Stimulated activated CD8-positive, alpha-beta memory T cell treated with anti-CD3 and anti-CD28 coated beads, Interleukin-4, amount 100 ng/mL, for 24 hours (primary cell): ENCODE results near the gene TTC23L.

Source experiments
- DNase-seq: peaks from one replicate; pipeline ENCODE4 v3.0.0-alpha.2; 2020; ENCODE audit warnings: low read depth

Gene TTC23L

DNA sequence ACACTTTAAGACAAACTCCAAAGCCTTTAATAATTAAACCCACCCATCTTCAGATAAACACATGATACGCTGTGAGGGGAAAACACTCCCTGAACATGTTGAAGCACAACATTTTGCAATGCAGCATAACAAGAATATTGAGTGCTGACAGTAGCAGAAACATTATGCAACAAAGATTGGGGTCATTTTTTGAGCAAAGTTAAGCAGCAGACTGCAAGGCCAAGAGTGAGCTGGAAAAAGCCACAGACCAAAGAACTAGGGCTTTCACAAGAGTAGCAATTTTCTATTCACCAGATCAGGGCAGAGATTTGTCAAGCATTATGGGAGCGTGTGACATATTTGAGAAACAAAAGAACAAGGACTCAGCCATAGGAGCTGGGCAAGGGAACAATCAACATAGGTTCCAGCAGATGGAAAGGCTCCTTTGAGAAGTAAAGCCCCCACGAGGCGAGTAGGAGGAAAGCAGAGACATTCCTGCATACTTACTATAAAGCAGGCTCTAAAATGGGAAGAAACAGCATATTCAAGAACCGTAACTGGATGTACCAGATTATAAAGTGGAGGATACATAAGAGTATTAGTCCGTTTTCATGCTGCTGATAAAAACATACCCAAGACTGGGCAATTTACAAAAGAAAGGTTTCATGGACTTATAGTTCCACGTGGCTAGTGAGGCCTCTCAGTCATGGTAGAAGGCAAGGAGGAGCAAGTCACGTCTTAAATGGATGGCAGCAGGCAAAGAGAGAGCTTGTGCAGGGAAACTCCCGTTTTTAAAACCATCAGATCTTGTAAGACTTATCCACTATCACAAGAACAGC is 4.8 kb upstream of the TTC23L start:
- DNase-seq: no peak

DNA sequence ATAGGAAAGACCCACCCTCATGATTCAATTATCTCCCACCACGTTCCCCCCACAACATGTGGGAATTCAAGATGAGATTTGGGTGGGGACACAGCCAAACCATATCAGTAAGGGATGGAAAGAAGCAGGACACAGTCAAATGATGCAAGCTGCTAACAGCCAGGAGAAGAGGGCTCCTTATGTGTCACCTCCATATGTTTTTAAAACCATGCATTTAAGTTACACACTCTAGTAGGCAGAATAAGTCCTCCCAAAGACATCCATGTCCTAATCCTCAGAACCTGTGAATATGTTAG is 4.2 kb upstream of the TTC23L start:
- DNase-seq: no peak

DNA sequence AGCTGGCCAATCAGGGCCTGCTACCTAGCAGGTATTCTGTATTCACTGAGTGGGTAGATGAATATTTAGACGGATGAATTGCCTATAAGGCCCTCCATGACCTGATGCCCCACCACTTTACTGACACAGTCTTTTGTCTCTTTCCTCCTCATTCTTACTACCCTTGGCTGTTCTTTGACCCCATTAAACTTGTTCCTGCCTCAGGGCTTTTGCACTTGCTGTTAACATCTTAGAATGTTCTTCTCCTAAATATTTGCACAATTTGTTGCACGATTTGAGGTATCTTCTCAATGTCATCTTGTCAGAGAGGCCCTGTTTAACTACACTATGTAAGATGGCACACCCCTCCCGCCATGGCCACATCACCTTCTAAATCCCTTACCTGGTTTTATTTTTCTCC is 3.3 kb upstream of the TTC23L start:
- DNase-seq: no peak

- DNase-seq: no peak
Measured at GRCh38 chr5:34841816-34842215, 2.9 kb downstream of the TTC23L start.

DNA sequence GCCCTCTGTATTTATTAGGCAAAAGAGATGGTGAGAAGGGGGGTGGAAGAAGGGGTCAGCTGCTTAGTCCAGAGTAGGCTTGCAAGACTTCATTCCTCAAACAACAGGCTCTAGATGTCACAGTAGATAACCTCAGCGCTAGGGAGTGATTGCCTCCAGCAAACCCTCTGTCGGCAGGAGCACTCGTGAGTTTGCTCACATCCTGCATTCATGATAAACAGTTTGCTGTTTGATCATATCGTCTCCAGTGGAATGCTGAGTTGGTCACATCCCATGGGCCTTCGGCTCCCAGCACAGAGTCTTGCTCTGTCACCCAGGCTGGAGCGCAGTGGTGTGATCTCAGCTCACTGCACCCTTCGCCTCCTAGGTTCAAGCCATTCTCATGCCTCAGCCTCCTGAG is 3.6 kb downstream of the TTC23L start:
- no peak for DNase-seq

DNA sequence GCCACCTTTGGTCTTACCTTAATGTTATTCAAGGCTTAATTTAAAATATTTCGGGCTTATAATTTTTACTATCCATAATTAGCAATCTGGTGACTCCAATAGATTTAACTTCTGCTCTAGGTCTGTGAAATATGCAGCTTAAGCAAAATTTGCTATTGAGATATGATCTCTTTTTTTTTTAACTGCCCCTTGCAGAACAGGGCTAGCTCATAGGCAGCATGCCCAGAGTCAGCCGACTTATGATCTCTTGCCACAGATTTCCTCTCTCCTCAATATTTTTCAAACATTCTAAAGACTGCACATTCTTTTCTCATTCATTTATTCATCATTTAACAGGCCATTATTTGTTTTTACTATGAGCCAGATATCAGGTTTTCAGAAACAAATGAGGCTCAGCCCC is 4.5 kb downstream of the TTC23L start:
- DNase-seq: no peak

GRCh38 chr5:34844106-34844505 is 5.1 kb downstream of the TTC23L start:
- no peak for DNase-seq

DNA sequence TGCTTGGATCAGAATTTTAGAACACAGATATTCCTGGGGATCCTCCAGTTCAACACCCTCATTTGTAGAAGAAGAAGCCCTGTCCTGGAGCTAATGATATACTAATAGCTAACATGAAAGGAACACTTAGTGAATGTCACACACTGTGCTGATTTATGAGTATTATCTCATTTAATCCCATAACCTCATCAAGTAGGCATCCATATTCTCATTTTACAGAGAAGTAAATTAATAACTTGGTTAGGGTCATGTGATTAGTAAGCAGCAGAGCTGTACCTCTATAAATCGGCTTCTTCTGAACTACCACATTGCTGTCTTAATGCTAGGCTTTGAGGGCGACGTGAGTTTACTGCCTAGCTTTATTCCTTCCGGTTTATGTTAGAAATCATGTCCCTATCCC is 6.0 kb downstream of the TTC23L start:
- DNase-seq: no peak

DNA sequence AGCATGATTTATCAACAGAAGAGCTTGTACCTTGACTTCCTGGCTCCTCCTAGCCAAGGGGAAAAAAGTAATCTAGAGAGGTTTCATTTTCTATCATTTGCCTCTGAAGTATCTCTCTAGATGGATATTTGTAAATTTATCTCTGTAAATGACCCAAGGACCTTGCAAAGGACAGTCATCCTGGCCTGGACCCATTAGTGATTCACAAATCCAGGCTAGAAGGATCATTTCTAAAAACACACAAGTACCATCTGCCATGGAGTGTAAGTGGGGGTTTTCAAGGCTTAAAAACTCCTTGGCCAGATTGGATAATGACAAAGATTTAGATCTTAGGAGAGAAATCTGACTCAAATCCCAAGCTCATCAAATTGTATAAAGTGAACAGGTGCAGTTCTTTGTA is 8.1 kb downstream of the TTC23L start:
- DNase-seq: no peak

DNA sequence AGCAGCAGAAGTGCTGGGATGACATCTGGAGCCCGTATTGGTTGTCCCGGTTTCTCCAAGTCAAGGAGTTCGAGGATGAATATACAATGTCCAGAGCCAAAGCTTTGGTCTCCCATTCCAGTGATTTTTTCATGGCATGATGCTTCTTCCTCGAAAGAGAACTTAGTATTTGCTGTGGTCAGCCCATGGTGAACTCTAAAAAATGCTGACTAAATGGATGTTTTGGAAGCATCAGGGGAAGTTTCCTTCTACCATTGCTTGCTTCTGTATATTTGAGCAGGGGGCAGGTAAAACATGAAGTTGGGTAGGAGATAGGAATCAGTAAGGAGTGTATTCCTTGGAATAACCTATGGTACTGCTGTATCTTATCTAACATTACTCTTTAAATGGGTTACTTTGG is 8.6 kb downstream of the TTC23L start:
- no peak for DNase-seq

DNA sequence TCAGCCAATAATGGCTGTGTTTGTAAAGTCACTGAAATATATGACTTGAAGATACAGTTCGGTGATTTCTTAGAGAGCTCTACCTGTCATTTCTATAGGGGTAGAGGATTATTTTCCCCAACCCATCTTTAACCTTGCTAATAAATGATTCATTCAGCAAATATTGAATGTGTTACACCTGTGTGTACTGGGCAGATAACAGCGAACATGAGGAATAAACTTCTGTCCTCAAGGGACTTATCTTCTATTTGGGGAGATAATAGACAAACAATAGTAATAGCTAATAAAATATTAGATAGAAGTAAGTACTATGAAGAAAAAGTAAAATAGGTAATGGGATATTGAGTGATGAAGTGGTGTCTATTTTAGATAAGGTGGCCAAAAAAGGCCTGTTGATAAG is 9.3 kb downstream of the TTC23L start:
- DNase-seq: no peak

DNA sequence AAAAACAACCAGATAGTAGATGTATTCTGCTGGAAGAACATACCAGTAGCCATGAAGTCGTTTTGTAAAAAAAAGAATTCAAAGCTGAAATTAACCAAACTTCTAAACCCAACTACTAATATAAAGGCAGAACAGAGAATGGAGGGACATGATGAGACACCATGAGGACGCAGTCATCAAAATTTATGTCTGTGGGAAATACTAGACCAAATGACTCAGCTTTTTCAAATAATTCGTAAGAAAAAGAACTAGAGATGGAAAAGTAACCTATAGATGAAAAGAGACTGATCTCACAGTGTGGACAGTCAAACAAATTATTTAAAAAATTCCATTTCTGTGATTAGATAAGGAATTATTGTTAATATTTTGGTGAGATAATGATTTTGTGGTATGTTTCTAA is 10.3 kb downstream of the TTC23L start:
- no peak for DNase-seq

- DNase-seq: no peak
Measured at GRCh38 chr5:34854459-34855174, 15.7 kb downstream of the TTC23L start.

DNA sequence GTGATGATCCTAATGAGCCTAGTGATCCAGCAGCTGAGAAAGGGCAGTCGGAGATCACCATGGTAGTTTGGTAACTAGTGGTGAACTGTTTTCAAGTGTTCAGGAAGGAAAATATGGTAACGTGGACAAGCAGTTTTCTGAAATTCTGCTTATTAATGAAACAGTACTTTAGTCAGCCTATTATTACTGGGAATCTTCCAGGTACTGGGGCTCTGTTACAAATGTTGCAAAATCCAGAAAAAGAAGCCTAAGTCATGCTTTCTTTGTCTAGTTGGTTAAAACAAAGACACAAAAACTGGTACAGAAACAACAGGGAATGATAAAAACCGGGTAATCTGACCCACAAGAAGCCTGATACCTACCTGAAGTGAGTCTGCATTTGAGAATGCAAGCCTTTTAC is 18.2 kb downstream of the TTC23L start:
- DNase-seq: no peak

DNA sequence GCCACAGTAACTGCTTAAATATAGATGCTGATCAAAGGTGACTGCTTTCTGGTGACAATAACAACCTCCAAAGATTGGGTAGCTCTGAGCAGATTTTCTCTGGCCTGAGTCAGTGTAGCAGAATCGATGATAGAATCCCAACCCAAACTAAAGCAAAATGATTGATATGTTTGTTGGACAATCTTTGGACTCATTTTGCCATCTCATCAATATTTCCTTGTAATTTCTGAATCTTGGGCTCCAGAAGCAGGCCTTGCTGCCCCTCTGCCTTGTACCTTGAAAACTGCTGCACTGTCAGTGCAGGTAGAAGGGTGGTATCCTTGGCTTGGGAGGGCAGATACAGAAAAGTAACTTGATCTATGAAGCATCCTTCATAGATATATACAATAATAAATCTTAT is 18.9 kb downstream of the TTC23L start:
- DNase-seq: no peak

GRCh38 chr5:34858790-34859189 is 19.8 kb downstream of the TTC23L start:
- DNase-seq: no peak

- no peak for DNase-seq
Measured at GRCh38 chr5:34859253-34859652, 20.3 kb downstream of the TTC23L start.

GRCh38 chr5:34863946-34864345 is 25.0 kb downstream of the TTC23L start:
- no peak for DNase-seq

- DNase-seq: no peak
Measured at GRCh38 chr5:34865091-34865490, 26.1 kb downstream of the TTC23L start.

DNA sequence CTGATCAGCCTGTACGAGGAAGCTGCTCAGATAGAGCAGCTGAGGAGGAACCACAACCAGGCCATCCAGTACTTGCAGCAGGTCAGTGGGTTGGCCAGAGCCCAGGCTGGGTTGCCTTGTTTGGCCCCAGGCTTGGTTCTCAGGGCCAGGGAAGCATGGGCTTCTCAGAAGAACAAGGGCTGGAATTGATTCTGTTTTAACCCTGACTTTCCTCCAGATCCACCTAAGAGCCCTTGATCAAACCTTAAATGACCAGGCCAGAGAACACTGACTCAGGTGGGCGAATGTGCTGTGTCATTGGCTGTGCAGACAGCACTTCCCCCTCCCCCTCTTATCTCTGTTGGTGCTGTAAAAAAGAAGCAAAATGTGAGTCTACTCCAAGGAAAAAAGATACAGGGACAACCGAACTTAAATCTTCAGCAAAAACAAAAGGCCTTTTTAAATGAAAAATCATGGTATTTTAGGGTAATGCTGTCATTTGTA is 28.1 kb downstream of the TTC23L start:
- DNase-seq: no peak

DNA sequence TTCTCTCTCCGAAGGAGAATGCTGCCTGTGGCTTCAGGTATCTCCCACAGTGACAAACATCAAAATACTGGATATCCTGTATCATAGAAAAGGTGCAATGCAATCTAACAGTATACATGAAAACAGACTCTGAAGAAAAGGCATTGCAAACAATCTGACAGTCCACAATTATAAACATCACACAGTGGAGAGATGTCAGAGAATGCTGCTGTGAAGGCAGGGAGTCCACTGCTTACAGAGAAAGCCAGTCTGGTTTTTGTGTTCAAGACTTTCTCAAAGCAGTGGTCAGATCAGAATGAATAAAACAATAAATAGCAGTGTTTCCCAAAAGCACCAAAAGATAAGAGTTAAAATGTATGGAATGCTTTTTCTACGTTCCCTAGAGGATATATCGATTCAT is 28.7 kb downstream of the TTC23L start:
- DNase-seq: no peak

DNA sequence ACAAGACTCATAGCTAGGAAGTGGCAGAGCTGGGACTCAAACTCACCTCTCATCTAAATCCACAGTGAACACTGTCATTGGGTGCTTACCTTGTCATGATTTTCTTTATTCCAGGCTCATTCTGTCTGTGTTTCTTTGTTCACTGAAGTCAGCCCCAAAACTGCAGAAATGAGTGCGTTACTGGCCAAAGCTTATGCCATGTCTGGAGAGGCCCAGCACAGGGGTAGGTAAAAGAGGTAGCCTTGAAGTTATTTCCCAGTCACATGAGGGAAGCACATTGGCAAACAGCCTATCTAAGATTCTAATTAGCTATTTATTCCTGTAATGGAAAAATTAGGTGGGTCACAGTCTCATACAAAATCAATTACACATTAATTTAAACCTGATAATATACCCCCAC is 29.8 kb downstream of the TTC23L start:
- DNase-seq: no peak

DNA sequence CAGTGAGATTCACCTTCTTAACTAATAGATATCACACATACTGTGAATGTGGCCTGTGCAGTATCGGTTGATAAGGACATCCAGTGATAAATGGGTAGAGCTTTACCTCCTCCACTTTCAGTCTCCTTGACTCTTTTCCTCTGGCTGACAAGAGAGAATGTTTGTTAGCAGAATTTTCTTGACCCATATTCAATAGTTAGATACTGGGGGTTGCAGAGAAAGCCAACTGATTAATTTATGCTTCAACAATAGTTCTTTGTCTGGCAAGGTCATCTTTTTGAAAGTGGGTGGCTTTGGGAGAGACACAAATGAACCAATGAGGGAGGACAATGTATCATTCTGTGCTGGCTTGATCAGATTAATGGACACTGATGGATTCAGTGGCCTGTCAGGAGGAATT is 30.3 kb downstream of the TTC23L start:
- no peak for DNase-seq

DNA sequence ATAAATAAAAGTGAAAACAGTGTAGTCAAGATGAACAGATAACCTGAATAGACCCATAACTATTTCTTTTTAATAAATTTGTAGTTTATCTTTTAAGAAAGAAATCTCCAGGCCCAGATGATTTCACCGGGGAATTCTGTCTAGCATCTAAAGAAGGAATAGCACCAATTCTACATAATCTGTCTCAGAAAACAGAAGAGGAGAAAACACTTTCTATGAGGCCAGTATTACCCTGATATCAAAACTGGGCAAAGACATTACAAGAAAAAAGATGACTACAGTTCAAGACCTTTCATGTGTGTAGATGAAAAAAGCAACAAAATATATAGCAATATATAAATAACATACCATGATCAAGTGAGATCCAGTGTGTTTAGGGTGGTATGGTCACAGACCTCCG is 31.4 kb downstream of the TTC23L start:
- no peak for DNase-seq
